ENCODE measurements around the gene OR2A42. TPM values are rescaled to one million over a fixed set of nuclear protein-coding genes. Genes with fewer than 3 reads are reported as not detected.

Gene OR2A42, protein sequence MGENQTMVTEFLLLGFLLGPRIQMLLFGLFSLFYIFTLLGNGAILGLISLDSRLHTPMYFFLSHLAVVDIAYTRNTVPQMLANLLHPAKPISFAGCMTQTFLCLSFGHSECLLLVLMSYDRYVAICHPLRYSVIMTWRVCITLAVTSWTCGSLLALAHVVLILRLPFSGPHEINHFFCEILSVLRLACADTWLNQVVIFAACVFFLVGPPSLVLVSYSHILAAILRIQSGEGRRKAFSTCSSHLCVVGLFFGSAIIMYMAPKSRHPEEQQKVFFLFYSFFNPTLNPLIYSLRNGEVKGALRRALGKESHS
- total RNA-seq (ENCODE audit: low replicate concordance), result under 0.01 TPM in 1 of 2 replicates, not detected in the other

DNA sequence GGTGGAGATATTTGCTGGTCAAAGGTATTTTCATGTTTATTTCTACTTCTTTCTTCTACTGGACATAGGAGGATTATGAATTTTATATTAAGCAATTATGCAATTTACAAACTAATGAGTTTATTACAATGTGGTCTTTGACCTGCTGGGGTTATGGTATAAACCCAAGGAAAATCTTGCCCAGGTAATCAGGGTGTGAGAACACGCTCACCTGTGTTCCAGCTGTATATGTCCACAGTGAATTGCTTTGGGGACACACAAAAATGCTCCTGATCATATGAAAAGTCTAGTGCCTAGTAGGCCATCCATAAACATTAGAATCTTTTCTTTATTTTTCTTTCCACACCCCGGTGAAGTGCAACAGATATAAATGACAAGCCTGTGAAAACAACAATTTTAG, at the start of gene OR2A42:
OR2A42 (minus strand) TSS at position 241 of the 400 bp plus-strand sequence. CDS start 6,762 bp downstream, outside the sequence.

DNA sequence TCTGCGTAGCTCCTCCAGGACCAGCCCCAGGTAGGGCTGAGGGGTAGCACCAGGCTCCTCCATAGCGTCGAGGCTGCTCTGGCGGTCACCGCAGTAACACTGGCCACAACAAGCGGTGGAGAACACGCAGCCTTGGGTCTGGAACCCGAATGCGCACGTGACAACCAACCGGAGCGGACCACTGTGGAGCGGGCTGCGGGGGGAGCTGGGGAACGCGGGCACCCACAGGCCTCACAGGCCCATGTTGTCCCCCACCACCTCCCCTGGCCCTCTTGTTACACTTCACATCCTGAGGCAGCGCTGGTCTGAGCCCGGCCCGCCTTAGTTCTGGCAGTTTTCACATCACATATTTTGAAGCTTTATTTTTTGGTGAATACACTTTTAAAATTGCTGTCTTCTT, 29.8 kb upstream of the OR2A42 start, which contains the start of gene CTAGE8:
CTAGE8 (minus strand) TSS at position 101 of the 400 bp plus-strand sequence; CDS start at position 63, 38 bp downstream.

DNA sequence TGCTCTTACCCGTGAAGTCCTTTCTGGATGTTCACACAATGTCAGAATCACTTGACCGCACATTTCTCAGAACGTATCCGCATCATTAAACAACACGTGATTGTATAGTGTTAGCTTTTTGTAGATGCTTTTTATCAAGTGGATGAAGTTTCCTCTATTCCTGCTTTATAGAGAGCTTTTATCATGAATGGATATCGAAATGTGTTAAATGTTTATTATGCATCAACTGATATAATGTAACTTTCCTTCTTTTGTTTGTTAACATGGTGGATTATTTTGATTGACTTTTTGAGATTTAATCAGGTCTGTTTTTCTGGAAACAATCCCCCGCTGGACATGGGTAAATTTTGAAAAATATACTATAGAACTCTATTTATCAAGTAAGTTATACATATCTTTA, 25.3 kb upstream of the OR2A42 start, which contains the start of gene OR2A7:
OR2A7 (minus strand) TSS at position 101 of the 400 bp plus-strand sequence. CDS start 5,164 bp downstream, outside the sequence.

DNA sequence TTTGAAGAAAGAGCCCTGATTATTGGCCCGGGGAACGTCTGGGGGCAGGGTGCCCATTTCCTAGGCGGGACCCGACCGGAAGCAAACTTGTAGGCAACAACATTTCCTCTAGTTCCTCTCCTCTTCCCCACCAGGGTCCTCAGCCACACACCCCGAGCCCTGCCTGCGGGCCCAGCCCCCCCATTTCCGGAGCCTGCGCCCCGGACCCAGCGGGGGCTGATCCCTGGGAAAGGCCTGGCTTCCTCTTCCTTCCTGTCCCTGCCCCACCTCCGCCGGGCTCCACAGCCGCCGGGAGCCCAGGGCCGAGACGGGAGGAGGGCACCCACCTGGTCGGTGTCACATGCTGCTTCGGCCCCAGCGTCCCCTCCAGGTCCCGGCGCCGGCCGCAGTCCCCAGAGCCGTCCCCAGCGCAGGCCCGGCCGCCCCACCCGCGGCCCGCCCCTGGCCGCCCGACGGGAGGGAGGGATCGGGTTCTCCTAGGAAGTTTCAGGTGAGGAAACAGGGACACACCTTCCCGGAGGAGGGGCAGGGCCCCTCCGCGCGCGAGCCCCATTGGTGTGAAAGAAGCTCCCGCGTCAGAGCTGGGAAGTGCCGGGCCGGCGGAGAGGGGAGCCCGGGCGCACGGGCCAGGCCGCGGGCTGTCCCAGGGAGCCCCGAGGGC, 44.1 kb downstream of the OR2A42 start, which contains the start of gene ARHGEF35:
ARHGEF35 (minus strand) TSS at position 622 of the 661 bp plus-strand sequence. CDS start 7,450 bp downstream, outside the sequence.

DNA sequence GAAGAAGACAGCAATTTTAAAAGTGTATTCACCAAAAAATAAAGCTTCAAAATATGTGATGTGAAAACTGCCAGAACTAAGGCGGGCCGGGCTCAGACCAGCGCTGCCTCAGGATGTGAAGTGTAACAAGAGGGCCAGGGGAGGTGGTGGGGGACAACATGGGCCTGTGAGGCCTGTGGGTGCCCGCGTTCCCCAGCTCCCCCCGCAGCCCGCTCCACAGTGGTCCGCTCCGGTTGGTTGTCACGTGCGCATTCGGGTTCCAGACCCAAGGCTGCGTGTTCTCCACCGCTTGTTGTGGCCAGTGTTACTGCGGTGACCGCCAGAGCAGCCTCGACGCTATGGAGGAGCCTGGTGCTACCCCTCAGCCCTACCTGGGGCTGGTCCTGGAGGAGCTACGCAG, 56.2 kb downstream of the OR2A42 start, which contains the start of gene CTAGE4:
CTAGE4 (plus strand) TSS at position 301 of the 400 bp plus-strand sequence; CDS start at position 339, 38 bp downstream.

Other genes starting within 250 kb of the OR2A42 start
- not detected in 2 replicates for gene OR6B1, start 239.3 kb downstream of the OR2A42 start, total RNA-seq (ENCODE audit: low replicate concordance)
- not detected in 2 replicates for gene OR2A5, start 190.7 kb downstream of the OR2A42 start, total RNA-seq (ENCODE audit: low replicate concordance)
- not detected in 2 replicates for gene OR2A25, start 169.8 kb downstream of the OR2A42 start, total RNA-seq (ENCODE audit: low replicate concordance)
- gene OR2A12, start 153.3 kb downstream of the OR2A42 start, total RNA-seq (ENCODE audit: low replicate concordance), result not detected in 2 replicates
- not detected in 2 replicates for gene OR2A2, start 130.0 kb downstream of the OR2A42 start, total RNA-seq (ENCODE audit: low replicate concordance)
- not detected in 2 replicates for gene OR2A14, start 116.4 kb downstream of the OR2A42 start, total RNA-seq (ENCODE audit: low replicate concordance)
- gene CTAGE4, start 56.1 kb downstream of the OR2A42 start, total RNA-seq (ENCODE audit: low replicate concordance), result 0.23 and 0.35 TPM in 2 replicates
- gene ARHGEF35, start 43.8 kb downstream of the OR2A42 start, total RNA-seq (ENCODE audit: low replicate concordance), result 2.0 and 6.1 TPM in 2 replicates
- 0.23 TPM in 1 of 2 replicates, not detected in the other for gene OR2A7, start 25.2 kb upstream of the OR2A42 start, total RNA-seq (ENCODE audit: low replicate concordance)
- 0.12 TPM in 1 of 2 replicates, not detected in the other for gene CTAGE8, start 29.7 kb upstream of the OR2A42 start, total RNA-seq (ENCODE audit: low replicate concordance)
- gene OR2A1, start 72.8 kb upstream of the OR2A42 start, total RNA-seq (ENCODE audit: low replicate concordance), result 0.08 and 0.12 TPM in 2 replicates
- gene ARHGEF5, start 115.8 kb upstream of the OR2A42 start, total RNA-seq (ENCODE audit: low replicate concordance), result 1.2 and 3.5 TPM in 2 replicates
- gene NOBOX, start 164.1 kb upstream of the OR2A42 start, total RNA-seq (ENCODE audit: low replicate concordance), result not detected in 2 replicates

Data from smooth muscle cell of the coronary artery (primary cell).